GM20000 (cell line): ENCODE data around the gene UBASH3B.

ENCODE experiments used
- DNase-seq: peaks from one replicate; pipeline ENCODE4 v3.0.0; 2012; ENCODE audit warnings: low spot score
- CTCF ChIP-seq: IDR thresholded peaks from 2 replicates; pipeline ENCODE4 v1.5.1; 2012; ENCODE audit warnings: mild to moderate bottlenecking, control low read depth; ENCODE audit errors: extremely low read depth, missing control alignments

The UBASH3B gene

DNA sequence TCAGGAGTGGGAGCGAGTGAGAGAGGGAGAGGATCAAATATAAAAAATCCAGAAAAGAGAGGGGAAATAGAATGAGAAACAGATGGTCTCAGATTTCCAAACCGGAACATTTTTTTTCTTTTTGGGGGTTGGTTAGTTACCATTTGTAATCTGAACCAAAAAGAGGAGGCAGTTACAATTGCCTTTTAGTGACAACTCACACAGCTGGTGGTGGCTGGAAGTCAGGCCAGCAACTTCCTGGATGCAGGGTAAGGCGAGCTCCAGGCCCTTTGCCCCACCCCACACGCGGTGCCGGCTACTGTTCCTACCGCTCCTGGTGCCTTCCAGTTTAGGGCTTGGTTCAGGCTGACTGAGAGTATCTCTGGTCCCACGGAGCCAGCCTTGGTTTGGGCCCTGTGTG lies 21.0 kb upstream of the UBASH3B start:
- no peak for TF ChIP-seq CTCF
- DNase-seq = no peak

- no peak for DNase-seq
- no peak for TF ChIP-seq CTCF
Observed at GRCh38 chr11:122637541-122637940, 18.0 kb upstream of the UBASH3B start.

GRCh38 chr11:122642472-122642922 lies 13.0 kb upstream of the UBASH3B start:
- no peak for TF ChIP-seq CTCF
- no peak for DNase-seq

DNA sequence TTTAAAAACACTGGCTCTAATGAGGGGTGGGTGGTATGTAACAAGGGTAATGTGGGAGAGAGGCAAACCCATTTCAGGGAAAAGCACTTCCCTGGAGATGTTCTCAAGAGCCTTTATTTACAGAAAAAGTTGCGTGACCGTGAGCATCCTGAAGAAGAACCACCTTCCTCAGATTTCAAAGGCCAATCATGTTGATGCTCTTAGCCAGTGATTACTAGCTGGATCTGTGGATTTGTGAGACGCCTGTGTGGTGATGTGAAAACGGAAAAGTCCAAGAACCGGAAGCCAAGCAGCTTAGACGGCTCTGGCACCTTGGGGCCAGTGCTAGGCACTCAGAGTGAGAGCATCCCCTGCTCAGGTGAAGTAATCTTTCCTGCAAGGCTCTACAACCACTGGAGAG lies 12.6 kb upstream of the UBASH3B start:
- no peak for DNase-seq
- no peak for TF ChIP-seq CTCF

DNA sequence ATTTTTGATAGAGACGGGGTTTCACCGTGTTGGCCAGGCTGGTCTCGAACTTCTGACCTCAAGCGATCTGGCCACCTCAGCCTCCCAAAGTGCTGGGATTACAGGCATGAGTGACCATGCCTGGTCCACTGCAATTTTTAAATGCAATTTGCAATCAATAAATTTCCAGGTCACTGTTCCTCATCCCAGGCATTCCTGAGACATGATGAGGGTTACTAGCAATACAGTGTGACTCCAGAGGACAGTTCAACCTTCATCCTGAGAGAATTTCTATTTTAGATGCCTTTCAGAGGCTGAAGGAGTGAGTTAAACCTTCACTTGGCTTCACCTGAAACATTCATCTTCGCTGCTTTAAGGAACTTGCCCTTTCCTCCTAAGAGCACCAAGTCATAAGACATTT lies 9.7 kb upstream of the UBASH3B start:
- DNase-seq = no peak

GRCh38 chr11:122646549-122647340 lies 8.8 kb upstream of the UBASH3B start:
- TF ChIP-seq CTCF = no peak
- no peak for DNase-seq

More for the DNA sequence above, 9.7 kb upstream of the UBASH3B start:
- no peak for TF ChIP-seq CTCF

- TF ChIP-seq CTCF = no peak
- no peak for DNase-seq
Observed at GRCh38 chr11:122647736-122648275, 7.7 kb upstream of the UBASH3B start.
